Smooth muscle cell (in vitro differentiated cells): ENCODE data around the gene NSMF. TPM values are rescaled to one million over a fixed set of nuclear protein-coding genes. Genes with fewer than 3 reads are reported as not detected.

Experiments
- DNase-seq: peaks from one replicate; lab custom pipeline; 2025; ENCODE audit not compliant: unreplicated experiment; lab: John Stamatoyannopoulos, UW
- H2AFZ ChIP-seq: fragments of 200-600 bp; sonication (generic); 2 replicates; pipeline ENCODE4 v1.6.0; 2016; ENCODE audit warnings: antibody characterized with exemption, low read depth, mild to moderate bottlenecking
- H3F3A ChIP-seq: fragments of 200-600 bp; sonication (generic); 2 replicates; pipeline ENCODE4 v1.6.0; 2017; ENCODE audit warnings: antibody characterized with exemption, low read depth
- H3K27ac ChIP-seq: fragments of 200-600 bp; sonication (generic); 2 replicates; pipeline ENCODE4 v1.5.1; 2016; ENCODE audit warnings: low read depth, mild to moderate bottlenecking
- H3K27me3 ChIP-seq: fragments of 200-600 bp; sonication (generic); 2 replicates; pipeline ENCODE4 v1.6.1; 2016; ENCODE audit warnings: low read depth, mild to moderate bottlenecking
- H3K36me3 ChIP-seq: fragments of 200-600 bp; sonication (generic); 2 replicates; pipeline ENCODE4 v1.5.1; 2016; ENCODE audit warnings: low read depth
- H3K4me1 ChIP-seq: fragments of 200-600 bp; sonication (generic); 2 replicates; pipeline ENCODE4 v1.5.1; 2016; ENCODE audit warnings: low read depth
- H3K4me2 ChIP-seq: fragments of 200-600 bp; sonication (generic); 2 replicates; pipeline ENCODE4 v1.6.0; 2016; ENCODE audit warnings: mild to moderate bottlenecking
- H3K4me3 ChIP-seq: fragments of 200-600 bp; sonication (generic); 2 replicates; pipeline ENCODE4 v1.5.1; 2016; ENCODE audit warnings: mild to moderate bottlenecking
- H3K79me2 ChIP-seq: fragments of 200-600 bp; sonication (generic); 2 replicates; pipeline ENCODE4 v1.6.0; 2016; ENCODE audit warnings: low read depth, mild to moderate bottlenecking
- H3K9ac ChIP-seq: fragments of 200-600 bp; sonication (generic); 2 replicates; pipeline ENCODE4 v1.6.0; 2016; ENCODE audit warnings: low read depth
- H3K9me3 ChIP-seq: fragments of 200-600 bp; sonication (generic); replicated peaks from 2 replicates; pipeline ENCODE4 v1.5.1; 2016; ENCODE audit warnings: low read depth
- H4K20me1 ChIP-seq: fragments of 200-600 bp; sonication (generic); 2 replicates; pipeline ENCODE4 v1.6.0; 2016; ENCODE audit warnings: low read depth
- CTCF ChIP-seq: fragments of 200-600 bp; sonication (generic); IDR thresholded peaks from 2 replicates; pipeline ENCODE4 v1.5.1; 2017; ENCODE audit warnings: borderline replicate concordance, mild to moderate bottlenecking, antibody characterized with exemption; ENCODE audit not compliant: insufficient read depth, poor library complexity, severe bottlenecking
- WGBS: methylation state at CpG from one replicate; pipeline ENCODE4 v1.1.7; 2016; ENCODE audit warnings: low lambda C conversion rate; 5-methylcytosine and 5-hydroxymethylcytosine counted together
- polyA plus RNA-seq: library from polyadenylated mRNA; unstranded; fragments of >200 nt; fragmentation: Nextera tagmentation; extraction: Ambion mirVana; gene quantifications from 2 replicates; pipeline ENCODE4 v1.2.1, GENCODE V29; 2016
- total RNA-seq: library from RNA; depleted of rRNA; stranded (reverse); fragments of >200 nt; gene quantifications from 2 replicates; pipeline ENCODE4 v1.2.3, GENCODE V29; 2014

The NSMF gene
- total and polyA plus RNA-seq, 2 experiments from 2014 or later: 30.9 to 55.9 TPM

GRCh38 chr9:137488906-137489305 is 29.8 kb upstream of the NSMF start:
- Histone ChIP-seq H3K4me3 (no peak overlapping the region), H3F3A (no peaks in the 10 kb centered on the region), H3K9ac (no peak overlapping the region), H3K4me2 (no peak overlapping the region), H3K79me2 (no peaks in the 10 kb centered on the region), H4K20me1 (no peaks in the 10 kb centered on the region), H3K9me3 (no peaks in the 10 kb centered on the region), H2AFZ (no peak overlapping the region), H3K36me3 (no peaks in the 10 kb centered on the region), H3K27me3 (no peaks in the 10 kb centered on the region), H3K27ac (no peak overlapping the region), H3K4me1 (no peaks in the 10 kb centered on the region)
- TF ChIP-seq CTCF: no peak
- WGBS: 90% methylated on average over 6 of the region's 6 CpGs
- DNase-seq: no peak

GRCh38 chr9:137488327-137488653 is 29.2 kb upstream of the NSMF start:
- no peak overlapping the region for H3K27ac ChIP-seq
- no peak for DNase-seq
- no peaks in the 10 kb centered on the region for H3K4me1 ChIP-seq
- H4K20me1 ChIP-seq: no peaks in the 10 kb centered on the region
- H3K27me3 ChIP-seq: no peaks in the 10 kb centered on the region
- H2AFZ ChIP-seq: no peak overlapping the region
- no peak overlapping the region for H3K4me2 ChIP-seq
- H3F3A ChIP-seq: no peaks in the 10 kb centered on the region
- TF ChIP-seq CTCF: no peak
- H3K36me3 ChIP-seq: no peaks in the 10 kb centered on the region
- H3K9me3 ChIP-seq: no peaks in the 10 kb centered on the region
- WGBS: 99% methylated on average over 5 of the region's 6 CpGs
- H3K9ac ChIP-seq: no peak overlapping the region
- no peak overlapping the region for H3K4me3 ChIP-seq
- H3K79me2 ChIP-seq: no peaks in the 10 kb centered on the region

- no peaks in the 10 kb centered on the region for H3K36me3 ChIP-seq
- no peaks in the 10 kb centered on the region for H3F3A ChIP-seq
- no peaks in the 10 kb centered on the region for H3K27me3 ChIP-seq
- DNase-seq: no peak
- no peak overlapping the region for H3K9ac ChIP-seq
- no peaks in the 10 kb centered on the region for H3K79me2 ChIP-seq
- TF ChIP-seq CTCF: no peak
- H3K4me2 ChIP-seq: no peak overlapping the region
- no peak overlapping the region for H3K27ac ChIP-seq
- no peak overlapping the region for H2AFZ ChIP-seq
- no peaks in the 10 kb centered on the region for H4K20me1 ChIP-seq
- no peak overlapping the region for H3K4me3 ChIP-seq
- H3K4me1 ChIP-seq: no peaks in the 10 kb centered on the region
- no peaks in the 10 kb centered on the region for H3K9me3 ChIP-seq
- 94% methylated on average over 41 of the region's 41 CpGs for WGBS
These were observed 28.6 kb upstream of the NSMF start for GRCh38 chr9:137487454-137488326.
